WERI-Rb-1 (cell line): ENCODE data around the gene ZNF354C.

Source experiments
- DNase-seq: peaks from one replicate; pipeline ENCODE4 v3.0.0-alpha.2; 2020
- H3K27ac ChIP-seq: fragments of 250-450 bp; sonication (Bioruptor Pico); 2 replicates; pipeline ENCODE4 v1.5.1; 2020; ENCODE audit warnings: mild to moderate bottlenecking, moderate library complexity
- H3K27me3 ChIP-seq: fragments of 250-450 bp; sonication (Bioruptor Pico); 2 replicates; pipeline ENCODE4 v1.5.1; 2021; ENCODE audit warnings: mild to moderate bottlenecking, low read depth, moderate library complexity; ENCODE audit not compliant: insufficient read depth, severe bottlenecking
- H3K36me3 ChIP-seq: fragments of 250-450 bp; sonication (Bioruptor Pico); 2 replicates; pipeline ENCODE4 v1.5.1; 2020; ENCODE audit warnings: mild to moderate bottlenecking, moderate library complexity
- H3K4me3 ChIP-seq: 2 replicates; pipeline ENCODE4 v1.5.1; 2011; ENCODE audit warnings: low read depth, mild to moderate bottlenecking, control low read depth, low read length
- H3K9me3 ChIP-seq: fragments of 250-450 bp; sonication (Bioruptor Pico); 2 replicates; pipeline ENCODE4 v1.5.1; 2021; ENCODE audit warnings: mild to moderate bottlenecking, moderate library complexity; ENCODE audit not compliant: severe bottlenecking
- CTCF ChIP-seq: IDR thresholded peaks from 2 replicates; pipeline ENCODE4 v1.5.1; 2011; ENCODE audit warnings: low read depth, mild to moderate bottlenecking, control low read depth, inconsistent platforms, low read length

ZNF354C gene

GRCh38 chr5:179115845-179116524, 55.8 kb downstream of the ZNF354C start:
- no peak for TF ChIP-seq CTCF
- no peaks in the 10 kb centered on the region for H3K36me3 ChIP-seq
- no peak for DNase-seq
- no peak overlapping the region for H3K4me3 ChIP-seq
- no peaks in the 10 kb centered on the region for H3K9me3 ChIP-seq
- no peaks in the 10 kb centered on the region for H3K27me3 ChIP-seq
- no peak overlapping the region for H3K27ac ChIP-seq

- no peak for DNase-seq
- Histone ChIP-seq H3K4me3 (no peak overlapping the region), H3K36me3 (no peaks in the 10 kb centered on the region), H3K9me3 (no peaks in the 10 kb centered on the region), H3K27me3 (no peaks in the 10 kb centered on the region), H3K27ac (no peak overlapping the region)
- no peak for TF ChIP-seq CTCF
Measured at GRCh38 chr5:179118338-179118737, 58.2 kb downstream of the ZNF354C start.

GRCh38 chr5:179118756-179119414, 58.7 kb downstream of the ZNF354C start:
- TF ChIP-seq CTCF = no peak
- Histone ChIP-seq H3K27ac (no peak overlapping the region), H3K27me3 (no peaks in the 10 kb centered on the region), H3K4me3 (no peak overlapping the region), H3K9me3 (no peaks in the 10 kb centered on the region), H3K36me3 (no peaks in the 10 kb centered on the region)
- DNase-seq = no peak

- no peak overlapping the region for H3K4me3 ChIP-seq
- TF ChIP-seq CTCF = no peak
- H3K27ac ChIP-seq = no peak overlapping the region
- H3K9me3 ChIP-seq = no peaks in the 10 kb centered on the region
- no peaks in the 10 kb centered on the region for H3K36me3 ChIP-seq
- H3K27me3 ChIP-seq = no peaks in the 10 kb centered on the region
- no peak for DNase-seq
Measured at GRCh38 chr5:179119415-179120170, 59.4 kb downstream of the ZNF354C start.

GRCh38 chr5:179120421-179120861, 60.3 kb downstream of the ZNF354C start:
- H3K27me3 ChIP-seq = no peaks in the 10 kb centered on the region
- DNase-seq = no peak
- no peak overlapping the region for H3K27ac ChIP-seq
- no peak for TF ChIP-seq CTCF
- no peaks in the 10 kb centered on the region for H3K36me3 ChIP-seq
- no peaks in the 10 kb centered on the region for H3K9me3 ChIP-seq
- no peak overlapping the region for H3K4me3 ChIP-seq
